HG03095 (cell line): ENCODE measurements around the gene CENPV.
"Not testable (repeated sequence)": the region's sequence is repeated elsewhere in the genome, so short reads cannot be mapped to it uniquely, and the experiment has no call there.

ENCODE experiments used
- ATAC-seq: cut with Tn5 transposase; IDR thresholded peaks from one replicate; pipeline ENCODE4 v1.9.1; 2021; ENCODE audit warnings: moderate library complexity; ENCODE audit not compliant: unreplicated experiment

Gene CENPV

DNA sequence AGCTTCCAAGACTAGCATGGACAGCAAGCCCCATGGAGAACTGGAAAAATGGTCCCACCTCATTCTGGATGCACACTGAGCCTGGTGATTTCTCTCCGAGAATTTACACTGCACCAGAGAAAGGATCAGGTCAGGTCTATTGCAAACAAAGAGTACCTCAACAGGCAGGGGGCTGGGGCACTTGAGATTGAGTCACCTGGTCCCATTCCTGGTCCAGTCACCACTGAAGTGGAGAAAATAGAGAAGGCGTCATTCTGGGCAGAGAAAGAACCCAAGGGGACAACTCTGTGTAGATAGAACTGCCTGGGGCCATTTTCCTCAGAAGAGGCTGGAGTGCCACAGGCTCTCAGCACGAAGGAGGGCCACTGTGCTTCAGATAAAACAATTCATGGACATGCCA is 38.4 kb downstream of the CENPV start:
- ATAC-seq: no peak

DNA sequence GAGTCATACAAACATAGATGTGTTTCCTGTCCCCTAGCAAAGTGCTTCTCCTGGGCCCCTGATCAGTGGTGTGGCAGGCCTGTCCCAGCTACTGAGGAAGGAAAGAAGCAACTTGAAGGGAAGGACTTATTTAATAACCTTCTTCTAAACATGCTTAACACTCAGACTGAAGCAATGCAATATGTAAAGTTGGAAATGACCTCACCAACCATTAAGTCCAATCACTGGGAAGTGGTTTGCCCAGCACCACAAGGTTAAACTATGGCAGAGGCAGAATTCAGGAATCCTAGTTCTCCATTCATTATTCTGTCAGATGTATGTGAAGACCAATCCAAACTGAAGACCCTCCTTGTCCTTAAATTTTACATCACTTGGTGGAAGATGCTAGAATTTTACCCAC is 39.1 kb downstream of the CENPV start:
- no peak for ATAC-seq

DNA sequence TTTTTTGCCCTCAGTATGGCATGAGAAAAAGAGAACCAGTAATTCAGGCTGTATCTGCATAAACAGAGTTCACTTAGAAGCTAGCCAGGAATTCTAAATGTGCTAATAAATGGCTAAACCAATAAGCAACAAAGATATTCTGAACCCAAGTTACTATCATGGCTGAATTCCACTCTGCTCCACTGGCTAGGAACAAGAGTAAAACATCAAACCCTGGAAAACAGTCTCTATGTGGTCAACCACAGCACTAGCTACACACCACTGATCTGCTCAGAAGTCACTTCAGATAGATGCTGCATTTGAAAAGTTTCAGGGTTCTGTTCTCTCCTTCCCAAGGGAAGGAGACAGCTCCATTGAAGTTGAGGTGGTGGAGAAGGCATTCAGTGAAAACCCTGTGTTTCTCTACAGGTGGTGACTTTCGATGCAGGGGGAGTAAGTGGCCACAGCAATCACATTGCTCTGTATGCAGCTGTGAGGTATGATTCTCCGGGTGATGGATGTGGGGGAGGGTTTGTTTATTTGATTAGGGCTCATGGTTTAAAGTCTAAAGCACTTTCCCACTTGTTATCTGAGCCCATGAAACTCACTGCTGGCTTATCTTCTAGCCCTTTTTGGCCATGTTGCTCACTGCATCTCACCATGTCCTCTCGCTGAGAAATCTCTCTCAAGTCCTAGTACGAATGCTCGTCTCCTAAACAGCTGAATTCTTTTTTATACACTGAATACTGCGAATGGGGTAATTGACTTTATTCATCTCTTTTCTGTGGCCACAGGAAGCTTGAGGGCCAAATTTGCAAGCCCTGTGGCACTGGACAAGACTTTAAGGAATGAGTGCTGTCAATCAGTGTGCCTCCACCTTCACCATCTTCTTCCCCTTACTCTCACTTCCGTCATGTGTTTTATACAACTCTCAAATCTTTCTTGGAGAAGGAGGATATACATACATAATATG is 39.9 kb downstream of the CENPV start:
- ATAC-seq: no peak

DNA sequence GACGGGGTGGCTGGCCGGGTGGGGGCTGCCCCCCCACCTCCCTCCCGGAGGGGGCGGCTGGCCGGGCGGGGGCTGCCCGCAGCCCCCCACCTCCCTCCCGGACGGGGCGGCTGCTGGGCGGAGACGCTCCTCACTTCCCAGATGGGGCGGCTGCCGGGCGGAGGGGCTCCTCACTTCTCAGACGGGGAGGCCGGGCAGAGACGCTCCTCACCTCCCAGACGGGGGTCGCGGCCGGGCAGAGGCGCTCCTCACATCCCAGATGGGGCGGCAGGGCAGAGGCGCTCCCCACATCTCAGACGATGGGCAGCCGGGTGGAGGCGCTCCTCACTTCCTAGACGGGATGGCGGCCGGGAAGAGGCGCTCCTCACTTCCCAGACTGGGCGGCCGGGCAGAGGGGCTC is 41.2 kb downstream of the CENPV start:
- ATAC-seq: not testable (repeated sequence)

DNA sequence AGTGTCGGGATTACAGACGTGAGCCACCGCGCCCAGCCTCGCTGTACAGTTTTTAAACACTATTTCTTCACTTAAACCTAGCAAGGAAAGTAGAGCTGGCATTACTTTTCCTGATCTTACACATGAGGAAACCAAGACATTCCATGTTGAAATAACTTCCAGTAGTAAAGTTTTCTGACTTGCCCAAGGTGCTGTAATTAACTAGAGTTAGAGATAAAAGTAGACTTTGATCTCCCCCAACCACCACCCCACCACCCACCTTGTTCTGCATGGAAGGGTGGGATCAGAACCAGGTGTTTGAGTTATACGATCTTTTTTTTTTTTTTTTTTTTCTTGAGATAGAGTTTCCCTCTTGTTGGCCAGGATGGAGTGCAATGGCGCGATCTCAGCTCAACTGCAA is 47.1 kb downstream of the CENPV start:
- no peak for ATAC-seq

DNA sequence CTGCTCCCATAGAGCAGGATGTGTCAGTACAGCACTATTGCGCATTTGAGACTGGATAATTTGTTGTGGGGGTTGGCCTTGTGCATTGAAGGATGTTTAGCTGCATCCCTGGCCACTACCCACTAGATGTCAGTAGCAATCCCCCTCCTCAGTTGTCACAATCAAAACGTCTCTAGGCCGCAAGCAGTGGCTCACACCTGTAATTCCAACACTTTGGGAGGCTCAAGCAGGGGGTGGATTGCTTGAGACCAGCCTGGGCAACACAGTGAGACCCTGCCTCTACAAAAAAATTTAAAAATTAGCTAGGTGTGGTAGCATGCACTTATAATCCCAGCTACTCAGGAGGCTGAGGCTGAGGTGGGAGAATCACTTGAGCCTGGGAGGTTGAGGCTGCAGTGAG is 48.4 kb downstream of the CENPV start:
- no peak for ATAC-seq

DNA sequence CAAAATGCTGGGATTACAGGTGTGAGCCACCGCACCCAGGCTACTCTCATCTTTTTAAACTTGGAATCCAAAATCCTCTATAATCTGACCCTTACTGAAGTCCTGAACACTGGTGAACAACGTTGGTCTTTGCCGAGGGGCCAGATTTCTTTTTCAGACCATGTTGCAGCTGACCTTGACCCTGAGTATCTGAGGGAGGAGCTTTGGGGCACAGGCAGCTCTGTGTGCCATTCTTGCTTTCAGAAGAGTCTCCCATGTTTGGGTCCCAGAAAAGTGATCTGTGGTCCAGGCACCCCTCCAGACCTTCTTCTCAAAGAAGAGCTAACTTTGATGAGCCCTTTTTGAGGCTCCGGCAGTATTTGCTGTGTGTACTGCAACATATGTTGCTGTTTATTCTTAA is 50.4 kb downstream of the CENPV start:
- no peak for ATAC-seq

DNA sequence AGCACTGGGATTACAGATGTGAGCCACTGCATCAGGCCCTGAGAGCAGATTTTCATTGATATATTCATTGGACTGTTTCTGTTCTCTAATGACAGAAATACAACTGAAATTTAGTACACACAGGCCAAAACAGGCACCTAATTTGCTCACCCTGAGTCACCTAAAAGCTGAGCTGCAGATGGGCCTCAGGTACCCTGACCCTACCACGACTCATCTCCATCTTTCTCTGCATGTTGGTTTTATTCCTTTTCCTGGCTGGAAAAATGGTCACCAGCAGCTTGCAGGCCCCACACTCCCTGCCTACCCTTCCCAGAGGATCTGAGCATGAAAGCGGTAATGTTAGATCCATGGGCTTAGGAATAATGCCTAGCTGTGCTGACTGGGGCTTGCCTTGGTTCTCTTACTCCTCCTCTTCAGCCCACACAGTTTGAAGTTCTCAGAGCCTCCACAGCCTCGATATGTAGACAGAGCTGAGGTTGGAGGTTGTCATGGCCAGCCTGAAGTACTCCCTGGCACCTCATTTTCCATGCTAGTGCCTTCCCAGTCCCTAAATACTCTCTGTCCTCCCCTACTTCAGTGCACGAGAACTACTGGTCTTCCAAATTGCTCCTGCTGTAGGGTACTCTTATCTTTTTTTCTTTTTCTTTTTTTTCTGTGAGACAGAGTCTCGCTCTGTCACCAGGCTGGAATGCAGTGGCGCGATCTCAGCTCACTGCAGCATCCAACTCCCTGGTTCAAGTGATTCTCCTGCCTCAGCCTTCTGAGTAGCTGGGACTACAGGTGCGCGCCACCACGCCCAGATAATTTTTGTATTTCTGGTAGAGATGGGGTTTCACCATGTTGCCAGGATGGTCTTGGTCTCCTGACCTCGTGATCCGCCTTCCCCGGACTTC is 51.1 kb downstream of the CENPV start:
- no peak for ATAC-seq

DNA sequence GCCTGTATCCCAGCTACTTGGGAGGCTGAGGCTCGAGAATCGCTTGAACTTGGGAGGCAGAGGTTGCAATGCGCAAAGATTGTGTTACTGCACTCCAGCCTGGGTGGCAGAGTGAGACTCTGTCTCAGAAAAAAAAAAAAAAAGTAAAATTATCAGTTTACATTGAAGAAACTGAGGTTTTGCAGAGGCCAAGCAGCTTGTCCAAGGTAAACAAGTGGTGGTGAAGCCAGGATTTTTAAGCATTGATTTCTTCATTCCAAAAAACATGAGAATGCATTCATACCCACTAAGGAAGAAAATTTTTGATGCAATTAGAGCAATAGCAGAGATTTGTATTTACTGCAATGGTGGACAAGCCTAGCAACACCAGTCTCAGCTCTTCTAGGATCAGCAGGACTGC is 52.7 kb downstream of the CENPV start:
- ATAC-seq: no peak

DNA sequence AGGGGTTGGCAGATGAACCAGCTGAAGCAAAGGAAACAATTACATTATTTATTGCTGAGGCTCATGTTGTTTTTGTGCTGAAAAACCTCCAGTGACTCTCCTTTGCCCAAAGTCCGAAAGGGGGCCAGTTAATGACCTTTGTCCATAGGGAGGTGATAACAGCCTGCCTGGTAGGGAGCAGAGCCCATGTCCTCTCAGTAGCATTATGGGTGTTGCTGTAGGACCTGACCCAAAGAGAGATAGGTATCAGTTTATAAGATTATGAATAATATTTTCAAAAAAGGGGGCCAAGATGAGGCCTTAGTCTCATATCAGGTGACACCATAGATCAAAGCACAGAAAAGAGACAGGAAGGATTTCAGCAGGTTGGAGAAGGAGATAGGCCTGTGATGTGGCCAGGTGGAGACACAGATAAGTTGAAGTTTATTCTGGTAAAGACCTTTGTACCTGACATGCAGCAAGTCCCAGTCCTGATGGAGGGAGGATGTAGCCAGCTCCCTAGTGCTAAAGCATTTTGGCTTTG is 55.1 kb downstream of the CENPV start:
- ATAC-seq: no peak

DNA sequence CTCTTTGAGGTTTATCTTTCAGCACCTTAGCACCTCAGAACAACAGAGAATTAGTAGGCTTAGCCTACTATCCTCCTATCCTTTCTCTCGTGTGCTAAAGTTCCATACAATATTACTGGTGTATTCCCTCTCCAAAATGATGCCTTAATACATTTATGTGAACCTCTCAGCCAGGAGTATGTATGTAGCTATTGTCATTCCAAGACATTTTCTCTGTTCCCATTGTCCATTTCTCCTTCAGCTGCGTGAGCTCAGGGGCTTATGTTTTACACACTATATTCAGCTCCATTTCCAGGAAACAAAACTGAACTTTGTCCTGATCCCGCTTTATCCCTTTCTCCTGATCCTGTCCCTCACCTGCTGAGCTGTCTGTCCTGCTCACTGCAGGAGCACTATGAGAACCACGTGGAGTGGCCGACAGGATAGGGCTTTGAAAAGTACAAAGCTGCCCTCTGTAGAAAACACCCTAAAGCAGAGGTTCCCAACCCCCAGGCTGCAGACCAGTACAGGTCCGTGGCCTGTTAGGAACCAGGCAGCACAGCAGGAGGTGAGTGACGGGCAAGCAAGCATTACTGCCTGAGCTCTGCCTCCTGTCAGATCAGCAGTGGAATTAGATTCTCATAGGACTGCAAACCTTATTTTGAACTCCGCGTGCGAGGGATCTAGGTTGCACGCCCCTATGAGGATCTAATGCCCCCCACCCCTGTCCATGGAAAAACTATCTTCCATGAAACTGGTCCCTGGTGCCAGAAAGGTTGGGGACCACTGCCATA is 55.7 kb downstream of the CENPV start:
- no peak for ATAC-seq

DNA sequence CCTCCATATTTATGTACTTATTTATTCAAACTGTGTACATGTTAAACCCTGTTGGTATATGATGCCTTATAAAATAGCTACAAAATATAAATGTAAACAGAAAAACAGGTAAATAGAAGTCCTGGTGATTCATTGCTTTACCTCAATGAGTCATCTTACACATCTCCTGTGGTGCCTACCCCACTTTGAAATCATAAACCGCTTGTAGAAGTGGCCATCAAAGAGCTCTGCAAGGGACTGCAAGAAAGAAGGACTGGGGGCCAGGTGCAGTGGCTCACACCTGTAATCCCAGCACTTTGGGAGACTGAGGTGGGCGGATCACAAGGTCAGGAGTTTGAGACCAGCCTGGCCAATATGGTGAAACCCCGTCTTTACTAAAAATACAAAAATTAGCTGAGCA is 57.2 kb downstream of the CENPV start:
- ATAC-seq: not testable (repeated sequence)

DNA sequence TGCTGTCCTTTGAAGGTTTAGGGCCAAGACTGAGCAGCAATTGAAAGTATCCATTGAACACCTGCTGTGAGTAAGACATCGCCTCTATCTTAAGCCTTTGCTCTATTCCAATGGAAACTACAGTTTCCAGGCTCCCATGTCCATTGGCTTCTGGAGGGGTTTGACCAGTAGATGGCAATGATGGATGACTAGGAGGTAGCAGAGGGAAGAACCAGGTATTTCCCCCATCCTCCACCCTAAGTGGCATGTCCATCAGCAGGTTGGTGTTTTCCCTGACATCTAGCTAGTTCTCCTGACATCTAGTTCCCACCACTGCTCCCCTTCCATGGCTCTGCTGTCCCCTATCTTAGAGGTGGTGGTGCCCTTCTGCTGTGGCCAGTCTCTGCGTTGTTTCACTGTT is 58.7 kb downstream of the CENPV start:
- ATAC-seq: no peak

DNA sequence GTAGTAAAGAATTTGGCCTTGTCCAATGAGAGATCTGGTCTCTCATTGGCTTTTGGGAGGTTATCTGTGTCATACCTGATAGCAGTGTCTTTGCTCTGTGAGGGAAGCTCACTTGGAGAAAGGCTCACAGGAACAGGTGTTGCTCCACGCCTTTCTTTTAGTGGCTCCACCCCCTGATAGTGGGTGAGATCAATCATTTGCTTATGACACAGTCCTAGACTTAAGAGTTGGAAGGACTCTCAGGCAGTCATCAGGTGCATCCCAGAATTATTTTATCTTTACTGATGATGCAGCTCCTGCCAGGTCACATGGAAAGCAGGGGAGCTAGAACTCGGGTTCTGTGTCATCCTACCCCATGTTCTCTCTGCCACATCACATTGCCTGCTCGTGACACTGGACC is 59.3 kb downstream of the CENPV start:
- no peak for ATAC-seq
